Measurements from ENCODE around the gene INTU. TPM values are rescaled to one million over a fixed set of nuclear protein-coding genes. Genes with fewer than 3 reads are reported as not detected.

The INTU gene
- total and polyA plus RNA-seq, 4 donors = 2.5 to 37.0 (median 6.6) TPM

DNA sequence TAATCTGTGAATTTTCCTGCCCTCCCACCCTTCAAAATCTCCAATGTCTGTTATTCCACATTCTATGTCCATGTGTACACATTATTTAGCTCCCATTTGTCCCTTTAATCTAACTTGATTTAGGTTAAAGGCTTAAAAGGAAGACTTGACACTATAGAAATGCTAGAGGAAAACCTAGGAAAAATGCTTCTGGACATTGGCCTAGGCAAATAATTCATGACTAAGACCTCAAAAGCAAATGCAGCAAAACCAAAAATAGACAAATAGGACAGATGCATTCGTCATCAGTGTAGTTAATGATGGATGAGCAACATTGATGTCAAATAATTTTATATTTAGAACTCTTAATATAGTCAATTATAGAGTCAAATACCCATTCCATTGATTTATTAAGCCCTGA, 36.9 kb downstream of the INTU start:
- H3K4me3 ChIP-seq = no peak overlapping the region
- no peaks in the 10 kb centered on the region for H3K27me3 ChIP-seq (ENCODE audit: control insufficient read depth in 3 of 3, insufficient read depth in 3 of 3, low read length in 2 of 3)
- ATAC-seq (ENCODE audit: insufficient read depth, low FRiP score) = no peak
- WGBS, 2 donors = 82 to 83% methylated on average over 1 of the region's 1 CpG
- H3K36me3 ChIP-seq (ENCODE audit: control insufficient read depth in 4 of 4, insufficient read depth in 4 of 4, low read length in 4 of 4) = peaks cover 0 to 5% (median 0%) of the 10 kb centered on the region in 4 donors
- no peak overlapping the region for H3K9ac ChIP-seq (ENCODE audit: insufficient read depth in 1 of 2, low read length in 2 of 2)
- no peak for DNase-seq
- TF ChIP-seq, protein P1, sequence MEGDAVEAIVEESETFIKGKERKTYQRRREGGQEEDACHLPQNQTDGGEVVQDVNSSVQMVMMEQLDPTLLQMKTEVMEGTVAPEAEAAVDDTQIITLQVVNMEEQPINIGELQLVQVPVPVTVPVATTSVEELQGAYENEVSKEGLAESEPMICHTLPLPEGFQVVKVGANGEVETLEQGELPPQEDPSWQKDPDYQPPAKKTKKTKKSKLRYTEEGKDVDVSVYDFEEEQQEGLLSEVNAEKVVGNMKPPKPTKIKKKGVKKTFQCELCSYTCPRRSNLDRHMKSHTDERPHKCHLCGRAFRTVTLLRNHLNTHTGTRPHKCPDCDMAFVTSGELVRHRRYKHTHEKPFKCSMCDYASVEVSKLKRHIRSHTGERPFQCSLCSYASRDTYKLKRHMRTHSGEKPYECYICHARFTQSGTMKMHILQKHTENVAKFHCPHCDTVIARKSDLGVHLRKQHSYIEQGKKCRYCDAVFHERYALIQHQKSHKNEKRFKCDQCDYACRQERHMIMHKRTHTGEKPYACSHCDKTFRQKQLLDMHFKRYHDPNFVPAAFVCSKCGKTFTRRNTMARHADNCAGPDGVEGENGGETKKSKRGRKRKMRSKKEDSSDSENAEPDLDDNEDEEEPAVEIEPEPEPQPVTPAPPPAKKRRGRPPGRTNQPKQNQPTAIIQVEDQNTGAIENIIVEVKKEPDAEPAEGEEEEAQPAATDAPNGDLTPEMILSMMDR (IDR thresholded peaks at IDR 0.05; ENCODE audit: control extremely low read depth, extremely low read depth) = no peak
- no peaks in the 10 kb centered on the region for H3K9me3 ChIP-seq (ENCODE audit: control insufficient read depth in 4 of 4, insufficient read depth in 3 of 4, low read length in 3 of 4)
- H3K4me1 ChIP-seq (ENCODE audit: control insufficient read depth in 5 of 5, insufficient read depth in 5 of 5, low read length in 5 of 5) = no peaks in the 10 kb centered on the region
- no peak overlapping the region for H3K27ac ChIP-seq (ENCODE audit: low read depth in 1 of 2, low read length in 1 of 2)

DNA sequence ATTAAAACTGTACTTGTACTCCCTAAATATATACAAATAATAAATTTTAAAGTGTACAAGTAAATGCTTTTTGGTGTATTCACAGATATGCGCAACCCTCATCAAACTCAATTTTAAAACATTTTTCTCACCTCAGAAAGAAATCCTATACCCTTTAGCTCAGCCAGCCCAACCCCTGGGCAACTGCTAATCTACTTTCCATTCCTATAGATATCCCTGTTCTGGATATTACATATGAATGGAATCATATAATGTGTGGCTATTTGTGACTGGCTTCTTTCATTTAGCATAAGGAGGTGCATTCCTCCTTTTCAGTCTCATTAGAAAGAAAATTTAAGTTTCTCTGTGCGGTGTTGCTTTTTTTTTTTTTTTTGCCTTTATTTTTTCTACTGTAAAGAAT, 39.4 kb downstream of the INTU start:
- H3K4me3 ChIP-seq = no peak overlapping the region
- DNase-seq = no peak
- no peak for ATAC-seq (ENCODE audit: insufficient read depth, low FRiP score)
- H3K27ac ChIP-seq (ENCODE audit: low read depth in 1 of 2, low read length in 1 of 2) = no peak overlapping the region
- no peaks in the 10 kb centered on the region for H3K9me3 ChIP-seq (ENCODE audit: control insufficient read depth in 4 of 4, insufficient read depth in 3 of 4, low read length in 3 of 4)
- TF ChIP-seq, protein P1 (IDR thresholded peaks at IDR 0.05; ENCODE audit: control extremely low read depth, extremely low read depth) = no peak
- 94 to 98% methylated on average over 2 of the region's 2 CpGs for WGBS, 2 donors
- H3K36me3 ChIP-seq (ENCODE audit: control insufficient read depth in 4 of 4, insufficient read depth in 4 of 4, low read length in 4 of 4) = peaks cover 0 to 17% (median 4%) of the 10 kb centered on the region in 4 donors
- H3K4me1 ChIP-seq (ENCODE audit: control insufficient read depth in 5 of 5, insufficient read depth in 5 of 5, low read length in 5 of 5) = no peaks in the 10 kb centered on the region
- no peak overlapping the region for H3K9ac ChIP-seq (ENCODE audit: insufficient read depth in 1 of 2, low read length in 2 of 2)
- H3K27me3 ChIP-seq (ENCODE audit: control insufficient read depth in 3 of 3, insufficient read depth in 3 of 3, low read length in 2 of 3) = no peaks in the 10 kb centered on the region

DNA sequence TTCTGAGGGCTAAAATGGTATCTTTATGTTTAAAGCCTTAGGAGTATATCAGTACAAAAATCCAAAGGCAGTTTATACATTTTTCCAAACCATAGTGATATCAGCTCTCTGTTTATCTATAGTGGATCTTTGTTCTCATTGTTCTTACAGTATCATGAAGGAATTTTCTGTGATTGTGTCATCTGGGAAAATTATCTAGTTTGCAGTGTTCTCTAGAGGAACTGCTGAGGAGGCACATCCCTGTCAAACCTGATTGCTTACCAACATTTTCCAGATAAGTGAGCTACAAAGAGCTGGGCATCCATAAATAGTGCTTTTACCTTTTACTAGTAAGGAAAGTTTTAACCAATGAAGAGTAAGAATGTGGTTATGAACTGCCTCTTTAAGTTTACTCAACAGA, 52.5 kb downstream of the INTU start:
- no peak overlapping the region for H3K27ac ChIP-seq (ENCODE audit: low read depth in 1 of 2, low read length in 1 of 2)
- H3K9me3 ChIP-seq (ENCODE audit: control insufficient read depth in 4 of 4, insufficient read depth in 3 of 4, low read length in 3 of 4) = peaks cover 0 to 1% (median 0%) of the 10 kb centered on the region in 4 donors
- H3K9ac ChIP-seq (ENCODE audit: insufficient read depth in 1 of 2, low read length in 2 of 2) = no peak overlapping the region
- H3K4me1 ChIP-seq (ENCODE audit: control insufficient read depth in 5 of 5, insufficient read depth in 5 of 5, low read length in 5 of 5) = no peaks in the 10 kb centered on the region
- no peak for ATAC-seq (ENCODE audit: insufficient read depth, low FRiP score)
- H3K4me3 ChIP-seq = no peak overlapping the region
- H3K36me3 ChIP-seq (ENCODE audit: control insufficient read depth in 4 of 4, insufficient read depth in 4 of 4, low read length in 4 of 4) = peaks cover 3 to 8% (median 5%) of the 10 kb centered on the region in 4 donors
- H3K27me3 ChIP-seq (ENCODE audit: control insufficient read depth in 3 of 3, insufficient read depth in 3 of 3, low read length in 2 of 3) = no peaks in the 10 kb centered on the region
- DNase-seq = no peak
- TF ChIP-seq, protein P1 (IDR thresholded peaks at IDR 0.05; ENCODE audit: control extremely low read depth, extremely low read depth) = no peak

DNA sequence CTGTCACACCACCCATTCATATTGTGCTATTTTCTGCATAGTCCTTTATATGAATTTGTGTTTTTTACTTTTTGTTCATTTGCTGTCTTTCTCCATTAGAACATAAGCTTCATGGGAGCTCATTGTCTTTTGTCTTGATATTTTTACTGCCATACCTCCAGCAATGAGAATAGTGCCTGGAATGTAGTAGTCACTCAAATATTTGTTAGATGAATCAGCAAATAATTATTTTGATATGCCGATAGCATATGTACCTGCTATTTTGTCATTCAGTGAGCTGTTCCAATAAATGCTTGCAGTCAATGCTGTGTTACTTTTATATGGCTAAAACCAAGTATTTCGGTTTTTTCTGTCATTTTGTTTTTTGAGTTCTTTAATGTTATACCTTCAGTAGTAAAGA, 53.9 kb downstream of the INTU start:
- H3K27ac ChIP-seq (ENCODE audit: low read depth in 1 of 2, low read length in 1 of 2) = no peak overlapping the region
- H3K36me3 ChIP-seq (ENCODE audit: control insufficient read depth in 4 of 4, insufficient read depth in 4 of 4, low read length in 4 of 4) = peaks cover 3 to 10% (median 6%) of the 10 kb centered on the region in 4 donors
- DNase-seq (no peak), ATAC-seq (ENCODE audit: insufficient read depth, low FRiP score) (no peak)
- no peak overlapping the region for H3K9ac ChIP-seq (ENCODE audit: insufficient read depth in 1 of 2, low read length in 2 of 2)
- no peaks in the 10 kb centered on the region for H3K4me1 ChIP-seq (ENCODE audit: control insufficient read depth in 5 of 5, insufficient read depth in 5 of 5, low read length in 5 of 5)
- no peaks in the 10 kb centered on the region for H3K27me3 ChIP-seq (ENCODE audit: control insufficient read depth in 3 of 3, insufficient read depth in 3 of 3, low read length in 2 of 3)
- 92 to 97% methylated on average over 2 of the region's 2 CpGs for WGBS, 2 donors
- H3K9me3 ChIP-seq (ENCODE audit: control insufficient read depth in 4 of 4, insufficient read depth in 3 of 4, low read length in 3 of 4) = peaks cover 0 to 2% (median 0%) of the 10 kb centered on the region in 4 donors
- TF ChIP-seq, protein P1 (IDR thresholded peaks at IDR 0.05; ENCODE audit: control extremely low read depth, extremely low read depth) = no peak
- no peak overlapping the region for H3K4me3 ChIP-seq

Data from lung (tissue), 12 donors.